ENCODE measurements around the gene DEGS2.

DEGS2 gene

GRCh38 chr14:100203962-100204834 lies 44.8 kb upstream of the DEGS2 start:
- H3K9me3 ChIP-seq (ENCODE audit: control insufficient read depth, insufficient read depth, low read depth, low read length): no peaks in the 10 kb centered on the region
- ChIA-PET CTCF (interaction anchor here (0.6 to 5.1 kb wide), 2 partner anchors 11 to 231 kb away, joined by 3 to 32 read pairs; no protein-coding TSS in a partner anchor), POLR2A (no interaction called here)
- no peak overlapping the region for H3K4me3 ChIP-seq (ENCODE audit: low read depth, low read length)
- H3K4me1 ChIP-seq (ENCODE audit: control insufficient read depth, insufficient read depth, low read length): no peaks in the 10 kb centered on the region
- no peak overlapping the region for H3K27ac ChIP-seq (ENCODE audit: extremely low read depth, low read depth, low read length)
- H3K36me3 ChIP-seq (ENCODE audit: control insufficient read depth in 2 of 2, insufficient read depth in 1 of 2, low read length in 2 of 2): no peaks in the 10 kb centered on the region
- TF ChIP-seq HIC1 (tag by site-specific recombination; IDR thresholded peaks at IDR 0.05) (no peak), ZBTB17 (tag by site-specific recombination; IDR thresholded peaks at IDR 0.05) (peak; percentile 62), ZNF121 (tag by site-specific recombination; IDR thresholded peaks at IDR 0.05) (peak; percentile 86)

DNA sequence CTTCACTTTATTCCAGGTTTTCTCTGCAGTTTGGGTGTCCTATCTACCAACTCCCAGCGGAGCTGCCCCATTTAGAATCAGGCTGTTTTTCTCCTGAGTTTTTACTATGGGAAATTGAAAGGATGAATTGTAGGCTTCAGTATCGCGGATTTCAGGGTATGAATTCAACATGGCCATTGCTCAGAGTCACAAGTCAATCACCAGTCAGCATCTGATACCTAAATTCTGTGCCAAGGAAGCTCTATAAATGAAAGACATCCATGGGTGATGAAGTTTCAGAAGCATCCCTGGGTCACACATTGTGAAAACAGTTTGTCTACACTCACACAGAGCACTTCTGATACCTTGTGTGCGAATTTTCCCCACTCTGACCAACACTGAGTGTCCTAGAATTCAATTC lies 43.7 kb upstream of the DEGS2 start:
- TF ChIP-seq ZNF2 (tag by site-specific recombination; IDR thresholded peaks at IDR 0.05): no peak
- no peak for TF ChIP-seq ZNF311 (tag by site-specific recombination; IDR thresholded peaks at IDR 0.05; ENCODE audit: borderline replicate concordance)
- no peak for TF ChIP-seq ZNF19 (tag by site-specific recombination; IDR thresholded peaks at IDR 0.05; ENCODE audit: low read depth)
- TF ChIP-seq KLF7 (tag by site-specific recombination; IDR thresholded peaks at IDR 0.05; ENCODE audit: borderline replicate concordance): no peak
- no peak for TF ChIP-seq ZNF658 (tag by site-specific recombination; IDR thresholded peaks at IDR 0.05)
- POLR2A ChIA-PET: no interaction called here
- no peak overlapping the region for H3K27ac ChIP-seq (ENCODE audit: extremely low read depth, low read depth, low read length)

DNA sequence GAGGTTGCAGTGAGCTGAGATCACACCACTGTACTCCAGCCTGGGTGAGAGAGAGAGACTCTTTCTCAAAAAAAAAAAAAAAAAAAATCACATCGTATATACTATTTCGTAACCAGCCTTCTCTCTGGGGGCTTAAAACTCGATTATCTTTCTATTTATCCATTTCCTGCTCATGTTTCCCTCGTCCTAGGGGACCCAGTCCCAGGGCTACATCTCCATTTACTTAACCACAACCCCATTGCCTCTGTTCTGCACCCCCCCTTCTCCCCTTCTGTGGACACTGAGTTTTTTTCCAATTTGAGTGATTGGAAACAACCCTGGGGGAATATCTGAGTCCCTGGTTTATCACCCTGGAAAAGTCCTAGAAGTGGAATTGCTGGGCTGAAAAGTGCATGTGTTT lies 43.3 kb upstream of the DEGS2 start:
- ChIA-PET POLR2A (no interaction called here), CTCF (interaction anchor here (5.1 kb wide), 1 partner anchor 9 kb away, joined by 32 read pairs; no protein-coding TSS in a partner anchor)
- Histone ChIP-seq H3K27ac (ENCODE audit: extremely low read depth, low read depth, low read length) (no peak overlapping the region), H3K4me1 (ENCODE audit: control insufficient read depth, insufficient read depth, low read length) (no peaks in the 10 kb centered on the region), H3K36me3 (ENCODE audit: control insufficient read depth in 2 of 2, insufficient read depth in 1 of 2, low read length in 2 of 2) (no peaks in the 10 kb centered on the region), H3K9me3 (ENCODE audit: control insufficient read depth, insufficient read depth, low read depth, low read length) (no peaks in the 10 kb centered on the region), H3K4me3 (ENCODE audit: low read depth, low read length) (no peak overlapping the region)
- no peak for TF ChIP-seq ZNF626 (tag by site-specific recombination; IDR thresholded peaks at IDR 0.05)
- no peak for TF ChIP-seq ZNF530 (tag by site-specific recombination; IDR thresholded peaks at IDR 0.05; ENCODE audit: low read depth)
- no peak for TF ChIP-seq ZNF350 (tag by site-specific recombination; IDR thresholded peaks at IDR 0.05)
- no peak for TF ChIP-seq ZNF571 (tag by site-specific recombination; IDR thresholded peaks at IDR 0.05)
- no peak for TF ChIP-seq FEZF1 (tag by site-specific recombination; IDR thresholded peaks at IDR 0.05)
- TF ChIP-seq ZNF747 (tag by site-specific recombination; IDR thresholded peaks at IDR 0.05): no peak
- TF ChIP-seq, protein P1, sequence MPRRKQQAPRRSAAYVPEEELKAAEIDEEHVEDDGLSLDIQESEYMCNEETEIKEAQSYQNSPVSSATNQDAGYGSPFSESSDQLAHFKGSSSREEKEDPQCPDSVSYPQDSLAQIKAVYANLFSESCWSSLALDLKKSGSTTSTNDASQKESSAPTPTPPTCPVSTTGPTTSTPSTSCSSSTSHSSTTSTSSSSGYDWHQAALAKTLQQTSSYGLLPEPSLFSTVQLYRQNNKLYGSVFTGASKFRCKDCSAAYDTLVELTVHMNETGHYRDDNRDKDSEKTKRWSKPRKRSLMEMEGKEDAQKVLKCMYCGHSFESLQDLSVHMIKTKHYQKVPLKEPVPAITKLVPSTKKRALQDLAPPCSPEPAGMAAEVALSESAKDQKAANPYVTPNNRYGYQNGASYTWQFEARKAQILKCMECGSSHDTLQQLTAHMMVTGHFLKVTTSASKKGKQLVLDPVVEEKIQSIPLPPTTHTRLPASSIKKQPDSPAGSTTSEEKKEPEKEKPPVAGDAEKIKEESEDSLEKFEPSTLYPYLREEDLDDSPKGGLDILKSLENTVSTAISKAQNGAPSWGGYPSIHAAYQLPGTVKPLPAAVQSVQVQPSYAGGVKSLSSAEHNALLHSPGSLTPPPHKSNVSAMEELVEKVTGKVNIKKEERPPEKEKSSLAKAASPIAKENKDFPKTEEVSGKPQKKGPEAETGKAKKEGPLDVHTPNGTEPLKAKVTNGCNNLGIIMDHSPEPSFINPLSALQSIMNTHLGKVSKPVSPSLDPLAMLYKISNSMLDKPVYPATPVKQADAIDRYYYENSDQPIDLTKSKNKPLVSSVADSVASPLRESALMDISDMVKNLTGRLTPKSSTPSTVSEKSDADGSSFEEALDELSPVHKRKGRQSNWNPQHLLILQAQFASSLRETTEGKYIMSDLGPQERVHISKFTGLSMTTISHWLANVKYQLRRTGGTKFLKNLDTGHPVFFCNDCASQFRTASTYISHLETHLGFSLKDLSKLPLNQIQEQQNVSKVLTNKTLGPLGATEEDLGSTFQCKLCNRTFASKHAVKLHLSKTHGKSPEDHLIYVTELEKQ (tag by site-specific recombination; IDR thresholded peaks at IDR 0.05; ENCODE audit: borderline replicate concordance): no peak
- TF ChIP-seq, protein P2, sequence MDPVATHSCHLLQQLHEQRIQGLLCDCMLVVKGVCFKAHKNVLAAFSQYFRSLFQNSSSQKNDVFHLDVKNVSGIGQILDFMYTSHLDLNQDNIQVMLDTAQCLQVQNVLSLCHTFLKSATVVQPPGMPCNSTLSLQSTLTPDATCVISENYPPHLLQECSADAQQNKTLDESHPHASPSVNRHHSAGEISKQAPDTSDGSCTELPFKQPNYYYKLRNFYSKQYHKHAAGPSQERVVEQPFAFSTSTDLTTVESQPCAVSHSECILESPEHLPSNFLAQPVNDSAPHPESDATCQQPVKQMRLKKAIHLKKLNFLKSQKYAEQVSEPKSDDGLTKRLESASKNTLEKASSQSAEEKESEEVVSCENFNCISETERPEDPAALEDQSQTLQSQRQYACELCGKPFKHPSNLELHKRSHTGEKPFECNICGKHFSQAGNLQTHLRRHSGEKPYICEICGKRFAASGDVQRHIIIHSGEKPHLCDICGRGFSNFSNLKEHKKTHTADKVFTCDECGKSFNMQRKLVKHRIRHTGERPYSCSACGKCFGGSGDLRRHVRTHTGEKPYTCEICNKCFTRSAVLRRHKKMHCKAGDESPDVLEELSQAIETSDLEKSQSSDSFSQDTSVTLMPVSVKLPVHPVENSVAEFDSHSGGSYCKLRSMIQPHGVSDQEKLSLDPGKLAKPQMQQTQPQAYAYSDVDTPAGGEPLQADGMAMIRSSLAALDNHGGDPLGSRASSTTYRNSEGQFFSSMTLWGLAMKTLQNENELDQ (tag by site-specific recombination; IDR thresholded peaks at IDR 0.05; ENCODE audit: low read depth): no peak
- TF ChIP-seq ELK4 (IDR thresholded peaks at IDR 0.05; ENCODE audit: borderline replicate concordance, low read depth, low read length): no peak

More for the DNA sequence above, 43.7 kb upstream of the DEGS2 start:
- Histone ChIP-seq H3K4me3 (ENCODE audit: low read depth, low read length) (no peak overlapping the region), H3K4me1 (ENCODE audit: control insufficient read depth, insufficient read depth, low read length) (no peaks in the 10 kb centered on the region), H3K9me3 (ENCODE audit: control insufficient read depth, insufficient read depth, low read depth, low read length) (no peaks in the 10 kb centered on the region), H3K36me3 (ENCODE audit: control insufficient read depth in 2 of 2, insufficient read depth in 1 of 2, low read length in 2 of 2) (no peaks in the 10 kb centered on the region)
- CTCF ChIA-PET: interaction anchor here (5.1 kb wide), 1 partner anchor 10 kb away, joined by 32 read pairs; no protein-coding TSS in a partner anchor

Data from HEK293 (cell line).